RWPE2 (cell line): ENCODE measurements around the gene PRLR.

Source experiments
- ATAC-seq: fragments of 200-7000 bp; cut with Tn5 transposase; 3 replicates; pipeline ENCODE4 v1.9.1; 2021; ENCODE audit warnings: low read depth
- DNase-seq: peaks from one replicate; pipeline ENCODE4 v3.0.0-alpha.2; 2020; ENCODE audit warnings: low spot score
- H3K27ac ChIP-seq: fragments of 450-650 bp; 2 replicates; pipeline ENCODE4 v1.5.1; 2017; ENCODE audit warnings: mild to moderate bottlenecking; ENCODE audit not compliant: poor library complexity, severe bottlenecking
- H3K27me3 ChIP-seq: fragments of 250-450 bp; sonication (Bioruptor Pico); 2 replicates; pipeline ENCODE4 v1.5.1; 2021; ENCODE audit warnings: mild to moderate bottlenecking, moderate library complexity; ENCODE audit not compliant: insufficient read depth, poor library complexity, severe bottlenecking
- H3K36me3 ChIP-seq: fragments of 250-450 bp; sonication (Bioruptor Pico); 2 replicates; pipeline ENCODE4 v1.5.1; 2020; ENCODE audit warnings: low read depth, mild to moderate bottlenecking, moderate library complexity
- H3K4me1 ChIP-seq: fragments of 250-450 bp; sonication (Bioruptor Pico); 2 replicates; pipeline ENCODE4 v1.5.1; 2021; ENCODE audit warnings: mild to moderate bottlenecking, moderate library complexity; ENCODE audit not compliant: insufficient read depth, poor library complexity, severe bottlenecking
- H3K4me3 ChIP-seq: fragments of 250-450 bp; sonication (Bioruptor Pico); 2 replicates; pipeline ENCODE4 v1.5.1; 2021; ENCODE audit warnings: mild to moderate bottlenecking, moderate library complexity; ENCODE audit not compliant: severe bottlenecking
- H3K9me3 ChIP-seq: fragments of 250-450 bp; sonication (Bioruptor Pico); 2 replicates; pipeline ENCODE4 v1.5.1; 2021; ENCODE audit warnings: mild to moderate bottlenecking, moderate library complexity; ENCODE audit not compliant: severe bottlenecking
- TF ChIP-seq, protein P1 (sequence below): fragments of 450-650 bp; IDR thresholded peaks from one replicate; pipeline ENCODE4 v1.5.1; 2017; ENCODE audit warnings: mild to moderate bottlenecking, moderate library complexity; ENCODE audit not compliant: poor library complexity, severe bottlenecking

PRLR gene

DNA sequence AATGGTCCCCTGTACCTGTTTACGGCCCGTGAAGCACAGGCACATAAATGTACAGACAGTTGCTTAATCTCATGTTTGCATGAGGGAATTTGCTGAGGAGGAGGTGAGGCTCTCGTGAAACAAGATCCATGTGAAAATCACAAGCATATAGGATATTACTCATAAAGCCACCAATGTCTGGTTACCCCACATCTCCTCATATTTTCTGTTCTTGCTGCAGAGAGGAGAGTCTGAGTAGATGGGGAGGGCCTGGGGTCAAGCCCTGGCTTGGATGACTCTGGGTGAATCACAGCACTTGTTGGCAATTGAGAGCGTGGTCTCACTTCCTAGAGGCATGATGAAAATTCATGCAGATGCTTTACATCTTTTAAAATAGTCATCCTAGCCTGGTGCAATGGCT lies 183.5 kb downstream of the PRLR start:
- H3K9me3 ChIP-seq: no peaks in the 10 kb centered on the region
- H3K4me1 ChIP-seq: peaks cover 10% of the 10 kb centered on the region
- H3K27ac ChIP-seq: peak overlapping the region; percentile 41
- H3K36me3 ChIP-seq: no peaks in the 10 kb centered on the region
- no peak overlapping the region for H3K4me3 ChIP-seq
- H3K27me3 ChIP-seq: peaks cover 5% of the 10 kb centered on the region
- ATAC-seq (peak; percentile 99), DNase-seq (peak; percentile 83)
- TF ChIP-seq, protein P1, sequence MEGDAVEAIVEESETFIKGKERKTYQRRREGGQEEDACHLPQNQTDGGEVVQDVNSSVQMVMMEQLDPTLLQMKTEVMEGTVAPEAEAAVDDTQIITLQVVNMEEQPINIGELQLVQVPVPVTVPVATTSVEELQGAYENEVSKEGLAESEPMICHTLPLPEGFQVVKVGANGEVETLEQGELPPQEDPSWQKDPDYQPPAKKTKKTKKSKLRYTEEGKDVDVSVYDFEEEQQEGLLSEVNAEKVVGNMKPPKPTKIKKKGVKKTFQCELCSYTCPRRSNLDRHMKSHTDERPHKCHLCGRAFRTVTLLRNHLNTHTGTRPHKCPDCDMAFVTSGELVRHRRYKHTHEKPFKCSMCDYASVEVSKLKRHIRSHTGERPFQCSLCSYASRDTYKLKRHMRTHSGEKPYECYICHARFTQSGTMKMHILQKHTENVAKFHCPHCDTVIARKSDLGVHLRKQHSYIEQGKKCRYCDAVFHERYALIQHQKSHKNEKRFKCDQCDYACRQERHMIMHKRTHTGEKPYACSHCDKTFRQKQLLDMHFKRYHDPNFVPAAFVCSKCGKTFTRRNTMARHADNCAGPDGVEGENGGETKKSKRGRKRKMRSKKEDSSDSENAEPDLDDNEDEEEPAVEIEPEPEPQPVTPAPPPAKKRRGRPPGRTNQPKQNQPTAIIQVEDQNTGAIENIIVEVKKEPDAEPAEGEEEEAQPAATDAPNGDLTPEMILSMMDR: no peak

DNA sequence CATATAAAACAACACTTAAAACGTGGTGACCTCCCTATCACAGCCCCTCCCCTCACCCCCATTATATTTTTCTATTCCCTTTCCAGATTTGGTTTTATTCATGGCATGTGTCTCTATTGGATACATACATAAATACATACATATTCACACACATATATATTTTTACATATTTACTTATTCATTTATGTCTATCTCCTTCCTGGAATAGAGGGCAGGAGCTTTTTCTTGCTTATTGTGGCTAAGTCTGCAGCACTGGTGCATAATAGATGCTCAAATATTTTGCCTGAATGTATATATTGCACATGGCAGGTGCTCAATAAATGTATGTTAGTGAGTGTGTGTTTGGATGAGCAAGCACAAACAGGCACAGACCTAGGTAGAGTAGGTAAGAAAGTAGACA lies 185.0 kb downstream of the PRLR start:
- TF ChIP-seq, protein P1: no peak
- H3K4me1 ChIP-seq: peaks cover 10% of the 10 kb centered on the region
- H3K4me3 ChIP-seq: no peak overlapping the region
- no peak overlapping the region for H3K27ac ChIP-seq
- no peaks in the 10 kb centered on the region for H3K36me3 ChIP-seq
- H3K9me3 ChIP-seq: no peaks in the 10 kb centered on the region
- peaks cover 14% of the 10 kb centered on the region for H3K27me3 ChIP-seq
- DNase-seq (no peak), ATAC-seq (no peak)

DNA sequence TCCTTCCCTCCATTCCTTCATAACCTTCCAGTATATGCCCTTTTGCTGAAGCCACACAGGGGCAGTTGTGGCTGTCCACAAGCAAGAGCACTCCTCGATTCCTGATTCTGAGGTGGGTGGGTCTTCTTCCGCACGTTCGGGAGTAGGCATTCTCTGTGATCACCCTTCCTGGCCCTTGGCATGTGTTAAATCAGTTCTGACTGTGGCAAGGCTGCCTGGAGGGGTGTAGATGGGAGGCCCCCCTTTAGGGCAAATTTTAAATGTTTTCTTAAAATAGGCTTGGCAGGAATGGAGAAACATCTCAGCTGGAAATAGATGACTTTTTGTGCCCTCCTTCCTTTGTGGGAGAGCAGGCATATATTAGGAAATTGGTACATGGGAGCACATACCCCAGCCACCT lies 185.6 kb downstream of the PRLR start:
- ATAC-seq: no peak
- no peak for DNase-seq
- TF ChIP-seq, protein P1: no peak
- no peaks in the 10 kb centered on the region for H3K9me3 ChIP-seq
- no peak overlapping the region for H3K27ac ChIP-seq
- H3K4me1 ChIP-seq: peaks cover 10% of the 10 kb centered on the region
- H3K4me3 ChIP-seq: no peak overlapping the region
- H3K36me3 ChIP-seq: no peaks in the 10 kb centered on the region
- H3K27me3 ChIP-seq: peaks cover 19% of the 10 kb centered on the region

DNA sequence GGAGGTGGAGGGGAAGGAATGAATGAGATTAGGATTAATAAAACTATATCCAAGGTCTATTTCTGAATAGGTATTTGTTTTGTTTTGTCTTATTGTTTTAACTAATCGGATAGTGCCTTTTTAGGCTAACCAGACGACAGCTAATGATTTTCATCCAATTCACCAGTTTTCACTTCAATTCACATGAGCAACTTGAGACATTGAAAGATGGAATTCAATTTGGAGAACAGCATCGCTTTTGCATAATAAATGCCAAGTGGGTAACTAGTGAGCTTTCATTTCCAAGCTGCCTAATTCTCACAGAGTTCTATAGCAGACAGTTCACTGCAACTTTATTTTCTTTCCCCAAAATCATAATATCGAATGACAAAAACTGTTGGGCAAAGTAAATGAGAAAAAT lies 187.5 kb downstream of the PRLR start:
- TF ChIP-seq, protein P1: no peak
- DNase-seq (no peak), ATAC-seq (no peak)
- H3K4me3 ChIP-seq: no peak overlapping the region
- no peaks in the 10 kb centered on the region for H3K36me3 ChIP-seq
- H3K9me3 ChIP-seq: no peaks in the 10 kb centered on the region
- H3K27me3 ChIP-seq: peaks cover 19% of the 10 kb centered on the region
- H3K27ac ChIP-seq: no peak overlapping the region
- peaks cover 10% of the 10 kb centered on the region for H3K4me1 ChIP-seq

DNA sequence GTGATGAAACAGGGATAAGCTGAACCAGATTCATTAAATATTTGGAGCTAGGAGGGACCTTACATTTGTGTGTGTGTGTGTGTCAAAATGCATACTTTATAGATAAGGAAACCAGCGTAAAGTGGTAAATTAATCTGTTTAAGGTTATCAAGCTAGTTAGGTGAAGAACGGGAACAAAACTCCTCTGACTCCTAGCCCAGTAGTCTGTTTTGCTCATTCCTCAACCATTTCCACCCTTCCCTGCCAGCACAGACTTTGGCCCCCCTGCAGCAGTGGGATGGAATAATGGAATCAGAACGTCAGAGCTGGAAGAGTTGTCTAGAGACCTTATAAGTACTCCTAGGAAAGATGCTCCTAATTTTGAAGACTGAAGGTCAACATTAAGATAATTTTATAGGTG lies 189.0 kb downstream of the PRLR start:
- TF ChIP-seq, protein P1: no peak
- Histone ChIP-seq H3K9me3 (no peaks in the 10 kb centered on the region), H3K36me3 (no peaks in the 10 kb centered on the region), H3K4me3 (no peak overlapping the region), H3K4me1 (peaks cover 1% of the 10 kb centered on the region), H3K27ac (no peak overlapping the region), H3K27me3 (peaks cover 19% of the 10 kb centered on the region)
- no peak for ATAC-seq
- no peak for DNase-seq
